GM21529 (cell line): Measurements from ENCODE around the gene ZNF181.
A peak's percentile ranks its signal among the peaks of the same experiment; 100 is the strongest.
"Not testable (repeated sequence)": the region's sequence is repeated elsewhere in the genome, so short reads cannot be mapped to it uniquely, and the experiment has no call there.

ENCODE experiments used
- ATAC-seq: cut with Tn5 transposase; IDR thresholded peaks from one replicate; pipeline ENCODE4 v1.9.1; 2021; ENCODE audit not compliant: unreplicated experiment

The ZNF181 gene

DNA sequence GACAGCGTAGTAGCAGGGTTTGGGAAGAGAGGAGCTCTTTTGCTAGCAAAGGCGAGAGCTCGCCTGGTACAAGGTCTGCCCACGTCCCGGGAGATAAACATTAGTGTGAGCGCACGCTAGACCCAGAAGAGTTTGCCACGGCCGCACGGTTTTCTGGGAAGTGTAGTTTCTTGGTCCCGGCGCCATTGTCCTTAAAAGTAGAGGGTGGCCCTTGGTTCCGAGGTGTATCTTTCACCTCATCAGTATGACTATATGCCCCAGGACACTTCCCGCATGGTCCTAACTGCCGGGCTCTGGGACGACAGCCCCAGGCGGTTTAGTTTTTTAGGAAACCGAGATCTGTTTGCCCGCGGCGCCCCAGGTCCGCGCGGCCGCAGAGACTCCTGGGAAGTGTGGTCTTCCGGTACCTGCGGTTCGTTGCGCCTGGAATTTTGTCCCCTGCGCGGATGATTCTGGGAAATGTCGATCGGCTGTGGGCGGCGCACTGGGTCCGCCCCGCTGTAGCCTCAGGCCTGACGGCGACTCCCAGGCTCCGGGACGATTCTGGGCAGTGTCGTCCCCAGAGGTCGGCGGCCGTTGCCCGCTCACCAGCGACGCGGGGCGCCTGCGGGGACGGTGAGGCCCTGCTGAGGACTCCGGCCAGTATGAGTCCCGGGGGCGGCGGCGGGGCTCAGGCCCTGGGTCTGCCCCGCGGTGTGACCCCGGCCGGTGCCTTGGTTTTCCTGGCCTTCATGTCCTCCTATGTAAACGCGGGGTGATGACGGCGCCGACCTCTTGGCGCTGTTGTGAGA, at the start of gene ZNF181:
Gene ZNF181, plus strand, starts transcription at position 498 of the 791 bp plus-strand sequence. CDS start 795 bp downstream, outside the sequence.
- peak; percentile 81 for ATAC-seq

DNA sequence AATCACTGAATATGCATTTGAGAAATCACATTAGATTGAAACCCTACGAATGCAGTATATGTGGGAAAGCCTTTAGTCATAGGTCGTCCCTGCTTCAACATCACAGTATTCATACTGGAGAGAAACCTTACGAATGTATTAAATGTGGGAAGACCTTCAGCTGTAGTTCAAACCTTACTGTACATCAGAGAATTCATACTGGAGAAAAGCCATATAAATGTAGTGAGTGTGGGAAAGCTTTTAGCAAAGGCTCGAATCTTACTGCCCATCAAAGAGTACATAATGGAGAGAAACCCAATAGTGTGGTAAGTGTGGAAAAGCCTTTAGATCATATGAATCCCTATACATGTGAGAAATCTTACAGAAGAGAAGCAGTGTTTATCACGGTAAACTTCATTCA, 48.8 kb upstream of the ZNF181 start:
- ATAC-seq, result not testable (repeated sequence)

DNA sequence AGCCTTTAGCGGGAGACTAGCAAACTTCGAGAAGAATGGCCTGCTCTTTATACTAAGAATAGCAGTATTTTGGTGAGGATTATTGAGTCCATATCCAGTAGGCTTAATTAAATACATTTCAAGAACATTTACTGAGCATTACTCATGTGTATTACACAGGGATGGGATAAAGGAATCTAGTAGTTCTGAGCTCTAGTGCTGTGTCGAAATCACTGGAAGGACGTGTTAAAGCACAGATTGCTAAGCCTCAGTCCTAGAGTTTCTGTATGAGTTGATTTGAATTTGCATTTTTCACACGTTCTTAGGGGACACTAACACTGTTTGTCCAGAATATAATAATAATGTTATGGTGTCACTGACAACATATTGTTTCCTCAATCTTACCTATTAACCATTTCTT, 47.6 kb upstream of the ZNF181 start:
- ATAC-seq, result no peak

DNA sequence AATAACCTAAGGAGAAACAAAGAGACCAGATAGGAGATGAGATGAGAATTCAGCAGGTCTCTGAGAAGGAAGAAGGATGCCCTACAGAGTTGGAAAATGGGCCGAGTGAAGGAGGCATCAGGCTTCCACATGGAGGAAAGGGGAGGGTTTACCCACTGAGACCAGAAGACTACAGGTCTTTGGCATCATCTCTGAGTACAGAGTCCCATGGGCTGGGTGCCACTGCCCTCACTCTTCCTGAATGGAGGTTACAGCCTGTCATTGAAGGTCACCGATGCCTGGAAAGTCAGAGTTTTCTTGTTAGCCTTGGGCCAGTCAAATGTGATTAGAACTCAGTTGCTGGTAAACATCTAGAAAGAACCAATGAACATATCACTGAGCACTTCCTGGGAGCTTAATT, 46.7 kb upstream of the ZNF181 start:
- ATAC-seq, result no peak

DNA sequence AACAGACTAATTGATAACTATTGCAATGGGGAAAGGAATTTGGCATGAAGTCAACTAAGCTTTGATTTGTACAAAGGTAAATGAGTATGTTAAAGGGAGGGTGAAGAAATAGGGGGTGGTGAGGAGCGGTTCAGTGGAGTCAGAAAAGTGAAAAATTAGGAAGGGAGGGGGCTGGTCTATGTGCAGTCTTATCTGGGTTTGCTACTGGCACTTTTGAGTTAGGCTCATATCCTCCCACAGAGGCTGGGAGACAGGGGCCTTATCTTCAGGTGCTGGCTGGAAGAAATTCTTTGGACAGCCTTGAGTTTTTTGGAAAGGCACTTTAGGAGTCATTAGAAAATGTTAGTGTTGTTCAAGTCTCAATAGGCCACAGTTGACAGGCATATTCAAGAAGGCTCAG, 45.5 kb upstream of the ZNF181 start:
- no peak for ATAC-seq

DNA sequence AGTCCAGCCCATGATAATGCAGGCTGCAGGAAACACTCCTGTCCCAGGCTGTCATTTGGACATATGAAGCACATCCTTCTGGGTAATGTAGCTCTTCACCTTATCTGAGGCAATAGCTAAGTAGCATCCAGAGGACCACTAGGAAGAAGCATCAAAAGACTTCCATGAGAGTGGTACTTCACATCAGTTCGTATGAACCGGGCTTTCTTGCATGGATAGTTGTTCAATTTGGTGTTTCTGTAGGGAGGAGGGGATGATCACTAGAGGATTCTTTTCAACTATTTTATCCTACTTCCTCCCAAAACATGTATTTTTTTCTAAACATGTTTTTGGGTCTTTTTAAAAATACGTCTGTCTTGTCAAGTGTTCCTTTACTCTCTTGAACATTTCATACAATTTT, 43.7 kb upstream of the ZNF181 start:
- ATAC-seq, result no peak

DNA sequence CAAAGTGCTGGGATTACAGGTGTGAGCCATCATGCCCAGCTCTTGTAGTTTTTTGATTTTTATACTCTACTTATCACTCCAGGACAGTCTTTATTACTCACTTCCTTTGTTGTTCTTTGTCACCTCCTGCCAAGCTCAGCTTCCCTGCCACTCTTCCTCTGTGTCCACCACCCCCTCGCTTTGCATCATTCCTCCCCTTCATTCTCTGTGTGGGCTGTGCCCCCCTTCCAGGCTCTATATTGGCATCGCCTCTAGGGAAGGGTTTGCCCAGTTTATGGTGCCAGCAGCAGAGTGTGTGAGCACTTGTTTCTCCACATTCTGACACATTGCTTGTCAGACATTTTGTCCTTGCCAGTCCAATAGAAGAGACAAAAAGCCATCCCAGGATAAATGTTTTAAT, 41.5 kb upstream of the ZNF181 start:
- ATAC-seq, result no peak

DNA sequence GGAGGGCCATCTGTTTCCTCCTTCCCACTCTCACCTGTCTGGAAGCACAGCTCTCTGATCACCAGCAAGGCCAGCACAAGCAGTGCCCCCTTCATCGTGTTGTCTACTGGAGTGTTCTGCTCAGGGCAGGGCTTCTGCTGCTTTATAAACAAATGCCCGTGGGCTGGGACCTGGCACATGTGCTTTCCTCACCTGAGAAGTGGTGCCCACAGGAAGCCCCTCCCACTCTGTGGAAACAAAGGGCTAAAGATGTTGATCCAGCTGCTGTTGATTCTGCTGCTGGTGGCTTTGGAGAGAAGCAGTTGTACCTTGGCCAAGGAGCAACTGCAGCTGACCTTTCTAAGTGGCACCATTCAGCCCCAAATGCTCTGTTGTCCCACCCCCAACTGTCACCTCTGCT, 26.4 kb upstream of the ZNF181 start:
- no peak for ATAC-seq

DNA sequence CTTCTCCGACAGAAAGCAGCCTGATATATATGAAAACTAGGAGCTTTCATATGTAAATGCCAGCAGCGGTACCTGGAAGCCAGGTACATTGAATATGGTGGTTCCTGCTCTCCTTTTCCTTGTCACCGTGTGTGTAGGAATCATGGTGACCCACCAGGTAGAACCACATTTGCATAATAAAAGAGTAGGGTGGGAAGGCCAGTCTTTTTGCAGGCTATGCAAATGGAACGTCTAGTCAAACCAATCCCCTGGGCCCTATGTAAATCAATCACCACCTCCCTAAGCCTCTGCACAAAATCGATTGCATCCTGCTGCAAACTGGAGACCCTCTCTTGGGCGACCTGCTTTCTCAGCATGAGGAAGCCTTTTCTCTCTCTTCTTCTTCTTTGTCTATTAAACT, 22.2 kb upstream of the ZNF181 start:
- ATAC-seq, result no peak

DNA sequence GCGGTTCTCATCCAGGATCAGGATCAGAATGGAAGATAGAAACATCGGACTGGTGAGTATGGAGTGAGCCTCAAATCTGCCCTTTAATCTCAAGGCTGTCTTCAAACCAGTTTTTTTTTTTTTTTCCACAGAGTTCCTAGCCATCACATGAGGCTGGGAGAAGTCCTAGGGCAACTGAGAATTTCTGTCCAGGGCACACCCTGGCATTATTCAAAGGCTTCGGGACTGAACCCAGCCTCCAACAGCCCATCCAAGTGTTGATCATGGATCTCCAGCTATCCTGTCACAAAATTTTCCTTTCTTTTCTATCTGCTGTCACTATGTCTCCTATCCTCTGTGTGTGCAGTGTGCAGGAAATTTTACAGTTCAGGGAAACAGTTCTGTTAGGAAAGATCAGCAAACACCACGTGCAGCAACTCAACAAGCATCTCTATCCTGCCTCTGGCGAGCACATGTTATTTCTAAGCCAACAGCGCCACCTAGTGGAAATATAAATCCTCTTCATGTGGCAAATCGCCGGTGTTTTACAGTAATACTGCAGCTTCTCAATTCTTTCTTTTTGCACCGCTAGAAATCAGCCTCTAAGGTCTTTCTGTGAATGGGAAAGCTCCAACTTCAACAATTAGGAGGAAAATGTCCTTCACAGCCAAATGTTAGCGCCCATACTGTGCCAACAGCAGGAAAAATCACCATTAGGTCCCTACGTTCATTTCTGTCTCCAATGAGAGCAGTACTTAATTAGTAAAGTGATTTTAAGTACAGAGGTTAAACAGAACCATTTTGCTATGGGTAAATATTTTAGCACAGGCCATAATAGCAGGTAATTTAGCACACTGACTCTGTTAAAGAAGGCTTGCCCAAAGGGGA, 21.4 kb upstream of the ZNF181 start:
- ATAC-seq, result no peak

DNA sequence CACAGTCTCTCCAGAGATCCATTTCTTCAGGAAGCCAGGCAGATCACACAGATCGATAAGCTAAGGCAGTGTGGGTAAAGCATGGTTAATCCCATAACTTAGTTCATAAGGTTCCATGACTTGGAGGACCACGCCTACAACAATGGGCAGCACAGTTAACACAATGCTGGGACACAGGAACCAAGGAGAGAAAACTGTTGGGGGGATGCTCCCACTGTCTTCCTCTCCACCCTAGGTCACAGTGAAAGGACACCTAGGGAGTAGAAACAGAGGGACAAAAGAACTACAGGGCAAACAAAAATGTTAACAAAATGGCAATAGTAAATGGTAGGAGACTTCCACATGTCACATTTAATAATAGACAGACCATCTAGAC, 20.8 kb upstream of the ZNF181 start:
- ATAC-seq, result no peak

DNA sequence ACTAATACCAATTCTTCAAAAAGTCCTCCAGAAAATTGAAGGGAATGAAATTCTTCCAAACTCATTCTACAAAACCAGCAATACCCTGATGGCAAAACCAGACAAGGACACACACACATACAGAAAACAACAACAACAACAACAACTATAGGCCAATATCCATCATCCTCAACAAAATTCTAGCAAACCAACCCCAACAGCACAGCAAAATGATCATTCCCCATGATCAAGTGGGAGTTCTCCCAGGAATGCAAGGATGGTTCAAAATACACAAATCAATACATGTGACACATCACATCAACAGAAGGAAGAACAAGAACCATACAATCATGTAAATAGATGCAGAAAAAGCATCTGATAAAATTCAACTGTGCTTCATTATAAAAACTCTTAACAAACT, 18.7 kb upstream of the ZNF181 start:
- ATAC-seq, result no peak

DNA sequence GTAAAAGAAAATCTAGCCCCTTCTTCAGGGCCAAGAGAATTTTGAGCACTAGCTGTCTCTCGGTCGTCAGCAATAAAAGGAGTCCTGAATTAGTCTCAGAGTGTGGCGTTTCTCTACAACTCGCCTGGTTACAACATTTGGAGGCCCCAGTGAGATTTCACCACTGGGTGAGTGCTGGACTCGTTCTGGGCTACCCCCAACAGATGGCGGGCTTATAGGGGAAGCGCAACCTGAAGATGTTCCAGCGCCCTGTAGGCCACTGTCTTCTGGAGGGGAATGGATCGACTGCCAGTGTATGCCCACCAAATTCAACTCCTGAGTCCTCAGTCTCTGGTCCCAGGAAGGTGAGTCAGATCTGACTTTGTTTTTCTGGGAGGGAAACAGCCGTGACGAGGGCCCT, 11.7 kb upstream of the ZNF181 start:
- no peak for ATAC-seq

DNA sequence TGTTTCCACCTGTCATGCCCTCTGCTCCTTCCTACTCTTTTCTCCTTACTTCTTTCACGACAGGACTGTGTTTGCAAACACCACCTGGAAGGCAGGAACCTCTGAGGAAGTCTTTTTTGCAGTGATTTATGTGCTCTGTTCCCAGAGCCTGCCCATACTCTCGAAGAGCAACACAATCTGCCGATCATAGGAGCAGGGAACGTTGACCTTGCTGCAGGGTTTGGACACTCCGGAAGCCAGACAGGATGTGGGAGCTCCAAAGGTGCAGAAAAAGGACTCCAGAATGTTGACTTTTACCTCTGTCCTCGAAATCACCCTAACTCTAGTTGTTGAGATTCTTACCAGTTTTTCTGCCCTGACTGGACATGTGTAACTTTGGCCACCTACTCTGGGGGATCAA, 8.6 kb upstream of the ZNF181 start:
- ATAC-seq, result no peak

DNA sequence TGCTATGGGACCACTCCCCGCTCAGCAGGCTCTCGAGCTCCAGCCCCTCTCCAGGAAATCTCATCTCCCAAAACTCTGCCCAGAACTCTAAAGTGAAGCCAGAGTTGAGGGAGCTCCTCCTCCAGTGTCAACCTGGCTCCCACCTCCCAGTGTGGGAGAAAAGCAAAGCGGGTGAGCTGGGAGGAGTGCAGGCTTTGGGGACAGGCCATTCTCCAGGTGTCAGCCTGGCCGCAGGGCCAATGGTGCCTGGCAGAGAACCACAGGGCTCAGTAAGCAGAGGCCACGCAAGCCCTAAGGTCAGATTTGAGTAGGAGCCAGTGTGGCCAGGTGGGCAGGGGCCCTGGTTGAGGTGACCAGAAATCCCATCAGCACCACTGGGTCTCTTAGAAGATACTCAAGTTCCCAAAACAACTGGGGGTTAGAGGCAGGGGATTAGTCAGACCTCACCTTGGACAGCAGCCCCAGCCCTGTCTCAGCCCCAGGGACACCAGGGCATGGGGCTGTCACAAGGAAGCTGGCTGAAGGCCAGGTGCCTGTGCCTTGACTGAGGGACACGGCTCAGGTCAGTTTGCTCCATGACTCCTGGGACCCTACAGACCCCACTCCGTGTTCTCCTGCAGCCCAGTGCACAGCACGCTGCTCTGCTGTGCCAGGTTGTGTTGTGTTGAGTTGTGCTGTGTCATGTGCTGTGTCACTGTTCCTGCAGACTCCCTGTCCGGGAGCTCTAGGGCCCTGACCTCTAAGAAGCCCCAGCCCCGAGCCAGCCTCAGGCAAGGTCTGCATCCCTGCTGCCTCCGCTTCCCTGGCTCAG, 2.8 kb upstream of the ZNF181 start:
- no peak for ATAC-seq

DNA sequence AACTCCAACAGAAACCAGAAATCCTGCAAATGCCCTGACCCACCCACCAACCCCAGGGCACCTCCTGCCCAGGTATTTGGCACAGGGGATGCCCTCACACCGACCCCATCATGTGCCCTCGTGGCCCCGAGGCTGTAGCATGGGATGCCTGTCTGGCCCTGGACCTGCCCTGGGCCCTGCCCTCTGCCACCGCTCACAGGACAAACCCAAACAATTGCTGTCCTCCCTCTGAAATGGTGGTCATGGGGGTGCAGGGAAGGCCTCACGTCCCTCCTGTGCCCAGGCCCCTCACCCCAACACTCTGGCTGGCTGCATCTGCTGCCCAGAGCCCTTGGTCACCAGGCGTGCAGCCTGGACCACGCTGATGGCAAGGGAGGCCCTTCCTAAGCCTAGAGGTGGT, 2.1 kb upstream of the ZNF181 start:
- no peak for ATAC-seq

DNA sequence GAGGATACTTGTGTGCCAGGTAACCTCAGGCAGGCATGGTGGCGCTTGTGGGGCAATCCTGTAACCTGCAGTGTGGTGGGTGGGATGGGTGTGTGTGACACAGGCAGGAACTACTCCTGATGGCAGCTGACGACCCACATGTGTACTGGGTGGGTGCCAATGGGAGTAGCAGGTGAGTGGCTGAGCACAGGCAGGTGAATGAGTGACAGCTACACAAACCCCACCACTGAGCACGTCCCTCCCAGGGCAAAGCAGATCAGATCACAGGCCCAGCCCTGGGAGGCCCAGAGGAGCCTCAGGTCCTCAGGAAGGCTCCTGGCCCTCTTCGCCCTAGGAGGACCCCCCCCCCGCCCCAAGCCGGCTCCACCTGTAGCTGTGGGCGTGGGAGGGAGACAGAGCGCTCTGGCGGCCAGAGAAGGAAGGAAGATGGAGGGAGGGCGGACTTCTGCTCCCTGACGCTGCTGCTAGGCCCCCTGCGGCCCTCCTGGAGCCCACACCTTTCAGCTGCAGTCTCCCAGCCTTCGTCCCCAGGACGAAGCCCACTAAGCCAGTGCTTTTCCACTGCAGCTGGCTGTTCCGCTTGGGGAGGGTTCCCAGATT, 1.3 kb upstream of the ZNF181 start:
- no peak for ATAC-seq

DNA sequence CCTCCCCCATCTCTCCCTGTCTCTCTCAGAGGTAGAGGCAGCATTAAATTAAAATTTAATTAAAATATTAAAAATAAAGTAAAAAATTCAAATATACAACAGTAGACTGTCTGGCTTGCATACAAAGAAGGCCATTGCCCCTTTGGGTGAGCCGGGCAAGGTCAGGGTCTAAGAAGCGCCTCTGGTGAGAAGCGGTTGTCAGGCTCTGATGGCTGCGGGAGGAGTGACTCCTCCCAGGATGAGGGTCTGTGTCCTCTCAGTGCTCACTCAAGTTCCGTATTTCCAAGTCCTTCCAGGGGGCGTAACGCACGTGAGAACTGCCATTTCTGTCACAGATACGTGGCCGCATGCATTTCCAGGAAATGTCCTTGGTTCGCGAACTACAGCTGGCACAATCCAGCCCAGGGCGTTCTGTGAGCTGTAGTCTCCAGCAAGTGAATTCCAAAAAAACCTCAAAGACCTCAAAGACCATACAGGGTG, 737 bp upstream of the ZNF181 start:
- ATAC-seq, result peak; percentile 17

DNA sequence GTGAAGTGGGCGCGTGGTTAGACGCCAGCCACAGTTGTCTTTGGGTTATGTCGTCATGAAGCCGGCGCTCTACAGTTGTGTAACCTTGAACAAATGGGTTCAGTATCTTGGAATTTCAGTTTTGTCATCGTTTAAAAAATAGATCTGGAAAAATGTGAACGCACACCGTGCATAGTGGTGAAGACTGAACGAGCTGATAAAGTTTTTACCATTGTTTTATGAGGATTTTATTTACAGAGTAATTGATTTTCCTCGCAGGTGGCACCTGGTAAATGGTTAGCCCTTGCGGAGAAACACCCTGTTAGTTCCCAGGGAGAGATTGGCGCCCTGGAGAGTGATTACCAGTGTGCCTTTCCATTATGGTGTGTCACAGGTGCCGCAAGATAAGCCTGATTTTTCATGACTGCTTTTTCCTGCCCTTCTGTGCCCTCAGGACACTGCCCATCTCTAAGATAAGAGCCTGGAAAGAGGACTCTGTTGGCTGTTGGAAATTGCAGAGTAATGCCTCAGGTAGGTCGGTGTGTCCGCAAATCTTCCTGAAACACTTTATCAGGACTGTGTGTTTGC, 577 bp downstream of the ZNF181 start:
- no peak for ATAC-seq

DNA sequence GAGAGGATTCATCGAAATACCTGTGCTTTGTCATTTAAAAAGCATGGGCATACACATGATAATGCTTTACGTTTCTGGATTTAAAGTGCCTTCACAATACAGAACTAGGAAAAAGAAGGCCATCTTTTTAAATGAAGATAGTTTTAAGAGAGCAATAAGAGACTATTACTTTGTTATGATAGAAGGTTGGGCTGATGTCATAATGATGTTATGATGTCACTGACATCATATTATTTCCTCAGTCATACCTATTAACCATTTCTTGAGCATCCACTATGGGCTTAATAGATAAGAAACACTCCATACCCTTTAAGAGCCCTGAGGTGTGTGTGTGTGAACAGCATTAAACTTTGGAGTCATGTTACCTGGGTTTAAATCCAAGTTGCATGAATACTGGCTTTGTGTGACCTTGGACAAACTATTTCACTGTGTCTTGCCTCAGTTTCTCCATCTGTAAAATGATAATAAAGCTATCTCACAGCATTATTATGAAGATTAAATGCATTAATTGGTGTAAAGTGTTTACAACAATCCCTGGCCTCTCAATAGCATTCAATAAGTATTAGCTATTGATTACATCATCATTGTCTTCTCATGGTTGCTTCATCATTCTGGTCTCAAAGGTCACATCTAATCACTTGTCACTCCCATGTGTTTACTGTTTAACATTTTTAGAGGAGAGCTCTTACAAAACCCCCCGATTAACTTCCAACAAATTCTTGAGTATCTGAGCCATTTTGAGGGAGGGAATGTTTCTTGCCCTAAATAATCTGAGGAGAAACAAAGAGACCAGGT, 11.1 kb downstream of the ZNF181 start:
- no peak for ATAC-seq
